Astrocyte (in vitro differentiated cells and primary cell): ENCODE data around the gene MGMT. TPM values are rescaled to one million over a fixed set of nuclear protein-coding genes. Genes with fewer than 3 reads are reported as not detected.

Experiments
- DNase-seq: peaks from one replicate; pipeline ENCODE4 v3.0.0-alpha.2; 2010; ENCODE audit warnings: low read depth
- FAIRE-seq: peaks from 2 replicates; lab custom pipeline; 2011; peaks lifted over from hg19 to GRCh38; lab: Jason Lieb, UNC
- H2AFZ ChIP-seq: 2 replicates; pipeline ENCODE4 v1.6.0; 2012; ENCODE audit warnings: low read depth, low read length, inconsistent platforms
- H3K27ac ChIP-seq: 2 replicates; pipeline ENCODE4 v1.5.1; 2011; ENCODE audit warnings: low read depth, low read length, inconsistent platforms
- H3K27me3 ChIP-seq: 2 replicates; pipeline ENCODE4 v1.6.0; 2011; ENCODE audit warnings: low read length, inconsistent platforms; ENCODE audit not compliant: insufficient read depth
- H3K36me3 ChIP-seq: 2 replicates; pipeline ENCODE4 v1.5.1; 2011; ENCODE audit warnings: low read length, inconsistent platforms; ENCODE audit not compliant: insufficient read depth
- H3K4me1 ChIP-seq: 2 replicates; pipeline ENCODE4 v1.5.1; 2011; ENCODE audit warnings: low read length, inconsistent platforms; ENCODE audit not compliant: insufficient read depth
- H3K4me2 ChIP-seq: 2 replicates; pipeline ENCODE4 v1.6.0; 2012; ENCODE audit warnings: low read length, inconsistent platforms
- H3K4me3 ChIP-seq: 2 replicates; pipeline ENCODE4 v1.5.1; 2011; ENCODE audit warnings: low read depth, mild to moderate bottlenecking, low read length, inconsistent platforms; ENCODE audit not compliant: insufficient read depth
- H3K79me2 ChIP-seq: 2 replicates; pipeline ENCODE4 v1.6.0; 2012; ENCODE audit warnings: mild to moderate bottlenecking, low read length, inconsistent platforms; ENCODE audit not compliant: insufficient read depth
- H3K9ac ChIP-seq: 2 replicates; pipeline ENCODE4 v1.6.0; 2012; ENCODE audit warnings: mild to moderate bottlenecking, low read length, inconsistent platforms
- H3K9me3 ChIP-seq: 2 replicates; pipeline ENCODE4 v1.5.1; 2012; ENCODE audit warnings: low read depth, mild to moderate bottlenecking, low read length, inconsistent platforms; ENCODE audit not compliant: insufficient read depth
- H4K20me1 ChIP-seq: 2 replicates; pipeline ENCODE4 v1.6.0; 2012; ENCODE audit warnings: low read length, inconsistent platforms; ENCODE audit not compliant: insufficient read depth
- H3K27ac Mint-ChIP-seq: one replicate; pipeline ENCODE4 v1.8.0; 2021; ENCODE audit warnings: mild to moderate bottlenecking, mixed read lengths; ENCODE audit not compliant: unreplicated experiment
- H3K27me3 Mint-ChIP-seq: one replicate; pipeline ENCODE4 v1.8.0; 2021; ENCODE audit warnings: low read depth, mixed read lengths; ENCODE audit not compliant: unreplicated experiment
- H3K36me3 Mint-ChIP-seq: one replicate; pipeline ENCODE4 v1.8.0; 2021; ENCODE audit warnings: low read depth, mixed read lengths; ENCODE audit not compliant: unreplicated experiment
- H3K4me1 Mint-ChIP-seq: one replicate; pipeline ENCODE4 v1.8.0; 2021; ENCODE audit warnings: low read depth, mixed read lengths; ENCODE audit not compliant: unreplicated experiment
- H3K4me3 Mint-ChIP-seq: one replicate; pipeline ENCODE4 v1.8.0; 2021; ENCODE audit warnings: mild to moderate bottlenecking, moderate library complexity, mixed read lengths; ENCODE audit not compliant: unreplicated experiment
- H3K9me3 Mint-ChIP-seq: one replicate; pipeline ENCODE4 v1.8.0; 2021; ENCODE audit warnings: mild to moderate bottlenecking, mixed read lengths; ENCODE audit not compliant: unreplicated experiment
- EZH2 ChIP-seq: IDR thresholded peaks from 2 replicates; pipeline ENCODE4 v1.6.1; 2012; ENCODE audit warnings: mild to moderate bottlenecking, low read length, inconsistent platforms; ENCODE audit not compliant: insufficient read depth
- total RNA-seq: library from RNA; stranded (reverse); gene quantifications from 2 replicates; pipeline ENCODE4 v1.2.1, GENCODE V29; 2021
- TF ChIP-seq, protein P1 (sequence below): IDR thresholded peaks from 2 replicates; pipeline ENCODE4 v1.5.1; 2011; ENCODE audit warnings: low read depth, mild to moderate bottlenecking, inconsistent platforms, low read length, moderate library complexity; ENCODE audit not compliant: insufficient read depth

MGMT gene
- total RNA-seq, 1 donor from 2014 or later: 9.5 TPM

DNA sequence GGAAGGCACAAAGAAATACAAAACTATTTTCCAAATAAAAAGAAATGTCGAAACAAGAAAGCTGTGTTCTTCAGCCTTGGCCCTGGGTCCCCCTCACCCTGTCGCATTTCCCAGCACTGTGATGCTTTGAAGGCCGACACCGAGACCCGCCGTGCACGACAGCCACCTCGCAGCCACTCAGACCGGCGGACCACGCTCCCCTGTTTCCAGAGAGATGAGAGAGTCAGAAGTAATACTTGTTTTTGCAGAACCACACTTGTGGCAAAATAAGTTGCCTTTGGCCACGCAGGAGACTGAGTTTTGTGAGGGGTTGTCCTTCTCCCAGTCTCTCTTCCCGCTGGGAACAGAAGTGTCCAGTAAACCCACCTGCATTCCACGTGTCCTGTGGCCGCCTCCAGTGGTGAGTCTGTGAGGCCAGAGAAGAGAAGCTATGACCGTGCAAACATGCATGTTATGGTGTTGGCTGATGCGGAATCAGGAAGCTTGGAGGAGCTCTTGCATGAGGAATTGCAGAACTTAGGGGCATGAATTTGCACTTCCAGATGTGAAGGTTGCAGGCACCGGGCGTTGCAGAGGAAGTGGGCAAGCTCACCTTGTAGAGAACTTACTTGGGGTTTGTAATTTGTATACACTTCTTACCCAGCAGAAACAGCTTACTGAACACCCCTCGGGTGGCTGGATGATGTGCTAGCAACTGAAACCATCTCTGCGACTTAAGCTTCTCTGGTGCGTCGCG is 302.5 kb downstream of the MGMT start:
- Histone ChIP-seq H3K4me1 (no peaks in the 10 kb centered on the region), H3K27me3 (no peaks in the 10 kb centered on the region), H3K79me2 (no peaks in the 10 kb centered on the region), H3K4me3 (no peak overlapping the region), H3K27ac (no peak overlapping the region), H3K4me2 (no peak overlapping the region), H2AFZ (no peak overlapping the region), H4K20me1 (no peaks in the 10 kb centered on the region), H3K9me3 (peaks cover 9% of the 10 kb centered on the region), H3K36me3 (no peaks in the 10 kb centered on the region), H3K9ac (no peak overlapping the region)
- no peak for DNase-seq
- FAIRE-seq: no peak
- Mint-ChIP-seq H3K9me3 (no peaks in the 10 kb centered on the region), H3K4me3 (no peak overlapping the region), H3K27ac (no peak overlapping the region), H3K36me3 (peaks cover 3% of the 10 kb centered on the region), H3K4me1 (no peaks in the 10 kb centered on the region), H3K27me3 (peaks cover 3% of the 10 kb centered on the region)
- TF ChIP-seq, protein P1, sequence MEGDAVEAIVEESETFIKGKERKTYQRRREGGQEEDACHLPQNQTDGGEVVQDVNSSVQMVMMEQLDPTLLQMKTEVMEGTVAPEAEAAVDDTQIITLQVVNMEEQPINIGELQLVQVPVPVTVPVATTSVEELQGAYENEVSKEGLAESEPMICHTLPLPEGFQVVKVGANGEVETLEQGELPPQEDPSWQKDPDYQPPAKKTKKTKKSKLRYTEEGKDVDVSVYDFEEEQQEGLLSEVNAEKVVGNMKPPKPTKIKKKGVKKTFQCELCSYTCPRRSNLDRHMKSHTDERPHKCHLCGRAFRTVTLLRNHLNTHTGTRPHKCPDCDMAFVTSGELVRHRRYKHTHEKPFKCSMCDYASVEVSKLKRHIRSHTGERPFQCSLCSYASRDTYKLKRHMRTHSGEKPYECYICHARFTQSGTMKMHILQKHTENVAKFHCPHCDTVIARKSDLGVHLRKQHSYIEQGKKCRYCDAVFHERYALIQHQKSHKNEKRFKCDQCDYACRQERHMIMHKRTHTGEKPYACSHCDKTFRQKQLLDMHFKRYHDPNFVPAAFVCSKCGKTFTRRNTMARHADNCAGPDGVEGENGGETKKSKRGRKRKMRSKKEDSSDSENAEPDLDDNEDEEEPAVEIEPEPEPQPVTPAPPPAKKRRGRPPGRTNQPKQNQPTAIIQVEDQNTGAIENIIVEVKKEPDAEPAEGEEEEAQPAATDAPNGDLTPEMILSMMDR: no peak
- no peak for TF ChIP-seq EZH2

DNA sequence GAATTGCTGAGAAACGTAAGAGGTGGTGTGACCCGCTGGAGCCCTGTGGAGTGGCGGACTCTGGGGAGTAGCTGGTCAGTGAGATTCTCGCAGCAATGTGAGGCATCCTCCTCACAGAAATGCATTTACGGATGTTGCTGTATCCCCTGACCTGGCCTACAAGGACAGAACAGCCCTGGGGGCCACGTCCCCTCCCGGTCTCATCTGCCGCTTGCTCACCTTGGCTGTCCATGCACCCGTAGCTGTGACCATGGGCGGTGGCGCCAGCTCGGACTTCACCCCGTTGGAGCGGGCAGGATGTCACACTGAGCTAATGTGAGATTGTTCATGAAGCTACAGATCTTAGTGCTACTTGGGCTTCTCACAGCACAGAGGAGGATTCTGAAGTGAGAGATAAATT is 303.2 kb downstream of the MGMT start:
- Mint-ChIP-seq H3K9me3 (no peaks in the 10 kb centered on the region), H3K27ac (no peak overlapping the region), H3K36me3 (peaks cover 3% of the 10 kb centered on the region), H3K4me3 (no peak overlapping the region), H3K27me3 (peaks cover 3% of the 10 kb centered on the region), H3K4me1 (no peaks in the 10 kb centered on the region)
- TF ChIP-seq, protein P1: no peak
- no peak for TF ChIP-seq EZH2
- Histone ChIP-seq H3K9me3 (peaks cover 9% of the 10 kb centered on the region), H4K20me1 (no peaks in the 10 kb centered on the region), H2AFZ (no peak overlapping the region), H3K79me2 (no peaks in the 10 kb centered on the region), H3K9ac (no peak overlapping the region), H3K36me3 (no peaks in the 10 kb centered on the region), H3K4me3 (no peak overlapping the region), H3K27me3 (no peaks in the 10 kb centered on the region), H3K4me2 (no peak overlapping the region), H3K4me1 (no peaks in the 10 kb centered on the region), H3K27ac (no peak overlapping the region)
- no peak for DNase-seq
- FAIRE-seq: no peak

DNA sequence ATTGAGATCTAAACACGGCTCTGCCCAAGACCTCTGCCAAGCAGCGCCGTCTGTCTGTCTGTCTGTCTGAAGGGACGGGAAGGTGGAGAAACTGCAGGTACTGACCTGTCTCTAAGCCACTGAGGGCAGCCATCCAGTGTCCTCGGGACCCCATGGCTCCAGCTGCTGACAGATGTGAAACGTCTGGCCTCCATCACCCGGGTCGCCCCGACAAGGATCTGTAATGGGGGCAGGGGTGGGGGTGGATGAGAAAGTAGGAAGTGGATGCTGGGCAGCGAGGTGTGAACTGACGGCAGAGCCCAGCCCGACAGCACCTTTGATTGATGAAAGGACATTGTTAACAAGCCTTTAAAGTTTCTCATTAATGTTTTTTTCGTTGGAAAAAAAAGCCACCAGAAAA is 304.0 kb downstream of the MGMT start:
- Histone ChIP-seq H3K27ac (no peak overlapping the region), H3K9ac (no peak overlapping the region), H3K27me3 (no peaks in the 10 kb centered on the region), H4K20me1 (no peaks in the 10 kb centered on the region), H3K4me3 (no peak overlapping the region), H3K4me1 (no peaks in the 10 kb centered on the region), H3K9me3 (peaks cover 9% of the 10 kb centered on the region), H3K36me3 (no peaks in the 10 kb centered on the region), H3K79me2 (no peaks in the 10 kb centered on the region), H2AFZ (no peak overlapping the region), H3K4me2 (no peak overlapping the region)
- Mint-ChIP-seq H3K4me3 (no peak overlapping the region), H3K36me3 (peaks cover 3% of the 10 kb centered on the region), H3K27me3 (peaks cover 2% of the 10 kb centered on the region), H3K9me3 (no peaks in the 10 kb centered on the region), H3K4me1 (no peaks in the 10 kb centered on the region), H3K27ac (no peak overlapping the region)
- DNase-seq (no peak), FAIRE-seq (no peak)
- no peak for TF ChIP-seq EZH2
- TF ChIP-seq, protein P1: no peak
